Gastrocnemius medialis (tissue), 4 donors: Measurements from ENCODE around the gene TROAP. TPM values are rescaled to one million over a fixed set of nuclear protein-coding genes. Genes with fewer than 3 reads are reported as not detected.
"Not testable (repeated sequence)": the region's sequence is repeated elsewhere in the genome, so short reads cannot be mapped to it uniquely, and the experiment has no call there.

Source experiments
- ATAC-seq, 2 donors: fragments of 150-250 bp; one replicate each; pipeline ENCODE4 v1.9.1; 2016
- DNase-seq, 2 donors: peaks; one replicate each; pipeline ENCODE4 v3.0.0-alpha.2; 2019
- H3K27ac ChIP-seq, 4 donors: fragments of 200-600 bp; sonication (generic); 1 replicate in 1 of 4; 2 replicates in 3 of 4; pipeline ENCODE4 v1.5.1; 2016 to 2018; ENCODE audit warnings: mild to moderate bottlenecking in 2 of 4, moderate library complexity in 1 of 4
- H3K27me3 ChIP-seq, 3 donors: fragments of 200-600 bp; sonication (generic) in 2 of 3; 1 replicate in 1 of 3; 2 replicates in 2 of 3; pipeline versions ENCODE4 v1.5.1 to v1.6.0; 2016 to 2019; ENCODE audit warnings: mild to moderate bottlenecking in 1 of 3, moderate library complexity in 1 of 3
- H3K36me3 ChIP-seq, 2 donors: fragments of 200-600 bp; sonication (generic) in 1 of 2; one replicate each; pipeline ENCODE4 v1.5.1; 2017 to 2018
- H3K4me1 ChIP-seq, 2 donors: fragments of 200-600 bp; sonication (generic) in 1 of 2; one replicate each; pipeline ENCODE4 v1.5.1; 2016 to 2017; ENCODE audit warnings: mild to moderate bottlenecking in 2 of 2
- H3K4me3 ChIP-seq, 4 donors: fragments of 200-600 bp; sonication (generic) in 3 of 4; 1 replicate in 1 of 4; 2 replicates in 3 of 4; pipeline ENCODE4 v1.5.1; 2016 to 2019; ENCODE audit warnings: mild to moderate bottlenecking in 2 of 4
- H3K9me3 ChIP-seq, 3 donors: fragments of 200-600 bp; sonication (generic) in 2 of 3; 1 replicate in 1 of 3; 2 replicates in 2 of 3; pipeline ENCODE4 v1.5.1; 2016 to 2019
- CTCF ChIP-seq, 5 experiments: fragments of 450-650 bp in 3 of 5; fragments of 200-600 bp in 2 of 5; sonication (generic) in 2 of 5; IDR thresholded peaks in 4 of 5; conservative IDR thresholded peaks in 1 of 5; 1 replicate in 4 of 5; 2 replicates in 1 of 5; pipeline ENCODE4 v1.5.1; 2016 to 2019; ENCODE audit warnings: antibody characterized with exemption in 5 of 5, mild to moderate bottlenecking in 3 of 5, moderate library complexity in 3 of 5
- POLR2A ChIP-seq, 2 donors: fragments of 450-650 bp; IDR thresholded peaks; one replicate each; pipeline ENCODE4 v1.6.1; 2017; ENCODE audit warnings: antibody characterized with exemption in 2 of 2, mild to moderate bottlenecking in 2 of 2, moderate library complexity in 2 of 2
- in situ Hi-C, 4 donors: fragments of 200-750 bp; cut with MboI; loops; one replicate each; pipeline versions ENCODE4 v1.15.0 to v1.8.0; 2017; ENCODE audit warnings: low sequenced_read_pairs in 4 of 4
- intact Hi-C: fragments of 100-400 bp; cut with DNase I; formaldehyde crosslinking; loops from one replicate; pipeline ENCODE4 v1.15.1; 2023; ENCODE audit warnings: low total_unique reads
- total RNA-seq, 4 donors: library from RNA; depleted of rRNA; stranded (reverse); fragments of >200 nt; gene quantifications; one replicate each; pipeline versions ENCODE4 v1.1.0 to v1.2.3, GENCODE V29; 2016

The TROAP gene
- total RNA-seq, 4 donors from 2014 or later = 0.24 TPM; not detected in 3

- ATAC-seq (no peak), DNase-seq (no peak)
- Histone ChIP-seq H3K4me1 (peaks cover 0 to 6% of the 10 kb centered on the region in 2 donors), H3K27ac (no peak overlapping the region), H3K4me3 (no peak overlapping the region), H3K9me3 (no peaks in the 10 kb centered on the region), H3K27me3 (no peaks in the 10 kb centered on the region), H3K36me3 (peaks cover 0 to 9% of the 10 kb centered on the region in 2 donors)
- in situ Hi-C loops = loop anchor here in 1 of 4 donors (10.0 kb wide), 1 partner anchor 127 kb away; no protein-coding TSS in a partner anchor
- intact Hi-C loops = no loop called here
- TF ChIP-seq CTCF (IDR thresholded peaks at IDR 0.05 in 4 of 5, conservative IDR thresholded peaks at IDR 0.05 in 1 of 5) (no peak), POLR2A (IDR thresholded peaks at IDR 0.05) (no peak)
Observed at GRCh38 chr12:49377386-49377785, 54.3 kb downstream of the TROAP start.

- intact Hi-C loops, H3K36me3 ChIP-seq, H3K27me3 ChIP-seq, H3K27ac ChIP-seq, in situ Hi-C loops, ATAC-seq, H3K9me3 ChIP-seq, DNase-seq, H3K4me1 ChIP-seq, H3K4me3 ChIP-seq: not testable (repeated sequence)
Observed at GRCh38 chr12:49380184-49380583, 57.1 kb downstream of the TROAP start.

Other genes starting within 250 kb of the TROAP start
- gene DHH, start 228.5 kb upstream of the TROAP start, total RNA-seq = under 1 TPM in 3 of 4 donors, not detected in 1; 0.09 to 0.36 (median 0.15) TPM
- 10 to 100 TPM; 11.1 to 27.2 (median 15.9) TPM for gene LMBR1L, start 212.4 kb upstream of the TROAP start, total RNA-seq
- gene TUBA1B, start 191.9 kb upstream of the TROAP start, total RNA-seq = 1,000 to 10,000 TPM in 1 of 4 donors, 100 to 1,000 TPM in 3; 124 to 1,632 (median 402) TPM
- gene TUBA1A, start 134.2 kb upstream of the TROAP start, total RNA-seq = 10 to 100 TPM; 14.7 to 68.0 (median 25.1) TPM
- 100 to 1,000 TPM in 1 of 4 donors, 10 to 100 TPM in 3; 53.9 to 130 (median 72.5) TPM for gene TUBA1C, start 58.2 kb upstream of the TROAP start, total RNA-seq
- not detected for gene PRPH, start 28.1 kb upstream of the TROAP start, total RNA-seq
- gene C1QL4, start 13.9 kb downstream of the TROAP start, total RNA-seq = not detected
- under 1 TPM in 1 of 4 donors, not detected in 3; 0.24 TPM for gene DNAJC22, start 23.6 kb downstream of the TROAP start, total RNA-seq
- gene SPATS2, start 44.2 kb downstream of the TROAP start, total RNA-seq = 1 to 10 TPM; 5.3 to 7.8 (median 6.7) TPM
- gene KCNH3, start 215.8 kb downstream of the TROAP start, total RNA-seq = not detected
- 10 to 100 TPM; 28.7 to 62.0 (median 34.6) TPM for gene MCRS1, start 244.9 kb downstream of the TROAP start, total RNA-seq